Heart left ventricle (tissue), 16 donors: ENCODE data around the gene TRIM7. TPM values are rescaled to one million over a fixed set of nuclear protein-coding genes. Genes with fewer than 3 reads are reported as not detected.

Experiments
- ATAC-seq, 4 donors: fragments of 200-7000 bp; cut with Tn5 transposase; one replicate each; pipeline ENCODE4 v1.9.1; 2020 to 2022; ENCODE audit warnings: moderate library complexity in 4 of 4, mild to moderate bottlenecking in 3 of 4, moderate number of reproducible peaks in 1 of 4
- DNase-seq, 5 donors: peaks; one replicate each; pipeline ENCODE4 v3.0.0-alpha.2; 2020
- H3K27ac ChIP-seq, 12 donors: fragments of 200-600 bp; sonication (generic) in 4 of 12; one replicate each; pipeline versions ENCODE4 v1.5.0 to v1.8.0; 2016 to 2022; ENCODE audit warnings: mild to moderate bottlenecking in 2 of 12
- H3K27me3 ChIP-seq, 9 donors: fragments of 200-600 bp; sonication (generic) in 2 of 9; one replicate each; pipeline versions ENCODE4 v1.5.1 to v1.8.0; 2016 to 2022; ENCODE audit warnings: mild to moderate bottlenecking in 3 of 9
- H3K36me3 ChIP-seq, 9 donors: fragments of 200-600 bp; sonication (generic) in 2 of 9; one replicate each; pipeline versions ENCODE4 v1.5.0 to v1.8.0; 2018 to 2022; ENCODE audit warnings: mild to moderate bottlenecking in 2 of 9
- H3K4me1 ChIP-seq, 12 donors: fragments of 200-600 bp; sonication (generic) in 4 of 12; one replicate each; pipeline versions ENCODE4 v1.5.0 to v1.8.0; 2016 to 2022; ENCODE audit warnings: mild to moderate bottlenecking in 3 of 12
- H3K4me3 ChIP-seq, 12 donors: fragments of 200-600 bp; sonication (generic) in 4 of 12; one replicate each; pipeline versions ENCODE4 v1.5.0 to v1.8.0; 2017 to 2022; ENCODE audit warnings: mild to moderate bottlenecking in 9 of 12, moderate library complexity in 4 of 12
- H3K9me3 ChIP-seq, 12 donors: fragments of 200-600 bp; sonication (generic) in 4 of 12; one replicate each; pipeline versions ENCODE4 v1.5.0 to v1.8.0; 2016 to 2022; ENCODE audit warnings: mild to moderate bottlenecking in 1 of 12
- POLR2A ChIP-seq, 2 donors: fragments of 450-650 bp; IDR thresholded peaks; one replicate each; pipeline ENCODE4 v1.6.1; 2017; ENCODE audit warnings: antibody characterized with exemption in 2 of 2, mild to moderate bottlenecking in 2 of 2, moderate library complexity in 2 of 2
- WGBS, 4 donors: extraction: QIAGEN DNeasy Blood & Tissue Kit in 2 of 4; methylation state at CpG; one replicate each; pipeline versions ENCODE4 v1.1.5 to v1.1.7; 2013 to 2018; 5-methylcytosine and 5-hydroxymethylcytosine counted together
- intact Hi-C, 10 donors: fragments of 100-400 bp; cut with DNase I; formaldehyde crosslinking; loops; one replicate each; pipeline versions ENCODE4 v1.11.1 to v1.14.2; 2022
- polyA plus RNA-seq, 2 donors: library from polyadenylated mRNA; stranded (reverse); fragments of 200-250 nt; gene quantifications; one replicate each; pipeline ENCODE4 v1.2.3, GENCODE V29; 2013
- total RNA-seq, 9 donors: library from RNA; depleted of rRNA in 2 of 9; stranded (reverse); fragments of >200 nt in 2 of 9; fragmentation: NEBNext Ultra II Directional in 3 of 9; extraction: Animal tissue kit (Norgen Biotek cat#: 25700) in 3 of 9; gene quantifications; one replicate each; pipeline versions ENCODE4 v1.1.0 to v1.2.4, GENCODE V29; 2016 to 2023
- TF ChIP-seq, protein P1 (sequence below), 12 donors: fragments of 200-600 bp; sonication (generic) in 4 of 12; IDR thresholded peaks; one replicate each; pipeline versions ENCODE4 v1.5.0 to v1.8.0; 2018 to 2022; ENCODE audit warnings: antibody characterized with exemption in 12 of 12, mild to moderate bottlenecking in 5 of 12
- donor health status: ischemic (EF 13 %, LVEDD 7.1; RV severe dilation, severe dysfunction).
- donor health status: healthy with polysubstance abuse.
- donor health status: DM: no; HTN: yes; CAD: no.
- donor health status: DM: no; HTN: no; CAD: no.
- donor health status: ischemic (EF 25% LVEDD 6.9; RV normal size, moderate dysfunction).
- donor health status: ischemic (EF 25% LVEDD 5.7; RV mildly dilated, moderate dysfunction).
- donor health status: healthy.
- donor health status: DM: yes; HTN: yes; CAD: no.
- donor health status: ischemic (EF 35%, LVEDD 5.7; RV mildly dilated, moderate dysfunction).
- donor health status: nonischemic (EF 11% LVEDD 7.7; RV severe dilation, severe dysfunction).
- donor health status: DM: yes; HTN: yes; CAD: no.
- donor health status: PGD.
- donor health status: ischemic (EF 29% LVEDD 5.4; RV normal size, mild dysfunction).
- donor health status: nonischemic (EF 23%, LVEDD 6.1; RV moderate dilation, normal function).

Gene TRIM7
- total and polyA plus RNA-seq, 11 donors = 3.6 to 11.0 (median 6.7) TPM

- ATAC-seq (peak; percentile 72 to 94 (median 92)), DNase-seq (peak; percentile 79 to 91 (median 81))
- intact Hi-C loops = loop anchor here (2.0 to 10.0 kb wide), 7 partner anchors 105 to 377 kb away; partner anchors contain the start of gene ZFP62 (in 4 of the 10)
- Histone ChIP-seq H3K27ac (peak overlapping the region in 5 of 12 donors; percentile 11 to 81 (median 70)), H3K36me3 (no peaks in the 10 kb centered on the region), H3K9me3 (no peaks in the 10 kb centered on the region), H3K27me3 (peaks cover 0 to 15% (median 10%) of the 10 kb centered on the region in 9 donors), H3K4me1 (peaks cover 0 to 14% (median 2%) of the 10 kb centered on the region in 12 donors), H3K4me3 (peak overlapping the region in 1 of 12 donors; percentile 53)
- TF ChIP-seq POLR2A (IDR thresholded peaks at IDR 0.05) = no peak
- TF ChIP-seq, protein P1, sequence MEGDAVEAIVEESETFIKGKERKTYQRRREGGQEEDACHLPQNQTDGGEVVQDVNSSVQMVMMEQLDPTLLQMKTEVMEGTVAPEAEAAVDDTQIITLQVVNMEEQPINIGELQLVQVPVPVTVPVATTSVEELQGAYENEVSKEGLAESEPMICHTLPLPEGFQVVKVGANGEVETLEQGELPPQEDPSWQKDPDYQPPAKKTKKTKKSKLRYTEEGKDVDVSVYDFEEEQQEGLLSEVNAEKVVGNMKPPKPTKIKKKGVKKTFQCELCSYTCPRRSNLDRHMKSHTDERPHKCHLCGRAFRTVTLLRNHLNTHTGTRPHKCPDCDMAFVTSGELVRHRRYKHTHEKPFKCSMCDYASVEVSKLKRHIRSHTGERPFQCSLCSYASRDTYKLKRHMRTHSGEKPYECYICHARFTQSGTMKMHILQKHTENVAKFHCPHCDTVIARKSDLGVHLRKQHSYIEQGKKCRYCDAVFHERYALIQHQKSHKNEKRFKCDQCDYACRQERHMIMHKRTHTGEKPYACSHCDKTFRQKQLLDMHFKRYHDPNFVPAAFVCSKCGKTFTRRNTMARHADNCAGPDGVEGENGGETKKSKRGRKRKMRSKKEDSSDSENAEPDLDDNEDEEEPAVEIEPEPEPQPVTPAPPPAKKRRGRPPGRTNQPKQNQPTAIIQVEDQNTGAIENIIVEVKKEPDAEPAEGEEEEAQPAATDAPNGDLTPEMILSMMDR (IDR thresholded peaks at IDR 0.05) = peak; percentile 83 to 91 (median 85)
- WGBS, 4 donors = 55 to 58% (median 56%) methylated on average over 20 of the region's 20 CpGs
Measured at GRCh38 chr5:181159286-181160151, 45.5 kb downstream of the TRIM7 start.

- Histone ChIP-seq H3K4me1 (peaks cover 0 to 14% (median 2%) of the 10 kb centered on the region in 12 donors), H3K27ac (no peak overlapping the region), H3K9me3 (no peaks in the 10 kb centered on the region), H3K27me3 (peaks cover 0 to 14% (median 6%) of the 10 kb centered on the region in 9 donors), H3K36me3 (no peaks in the 10 kb centered on the region), H3K4me3 (no peak overlapping the region)
- TF ChIP-seq POLR2A (IDR thresholded peaks at IDR 0.05) = no peak
- TF ChIP-seq, protein P1 (IDR thresholded peaks at IDR 0.05) = no peak
- intact Hi-C loops = loop anchor here in 9 of 10 donors (2.0 to 10.0 kb wide), 7 partner anchors 104 to 377 kb away; partner anchors contain the start of gene ZFP62 (in 4 of the 9)
- ATAC-seq = no peak
- WGBS, 4 donors = 82 to 95% (median 88%) methylated on average over 3 of the region's 3 CpGs
- no peak for DNase-seq
Measured at GRCh38 chr5:181158869-181159268, 46.1 kb downstream of the TRIM7 start.

- 49 to 66% (median 59%) methylated on average over 3 of the region's 3 CpGs for WGBS, 4 donors
- intact Hi-C loops = loop anchor here in 9 of 10 donors (5.0 to 10.0 kb wide), 6 partner anchors 102 to 374 kb away; partner anchors contain the start of gene ZFP62 (in 4 of the 9)
Measured at GRCh38 chr5:181156758-181157157, 48.2 kb downstream of the TRIM7 start.

More at GRCh38 chr5:181156758-181157157, 48.2 kb downstream of the TRIM7 start:
- Histone ChIP-seq H3K4me3 (no peak overlapping the region), H3K9me3 (no peaks in the 10 kb centered on the region), H3K27me3 (peaks cover 0 to 11% (median 0%) of the 10 kb centered on the region in 9 donors), H3K27ac (no peak overlapping the region), H3K4me1 (peaks cover 0 to 13% (median 2%) of the 10 kb centered on the region in 12 donors), H3K36me3 (no peaks in the 10 kb centered on the region)
- DNase-seq = no peak
- ATAC-seq = no peak
- TF ChIP-seq, protein P1 (IDR thresholded peaks at IDR 0.05) = no peak
- no peak for TF ChIP-seq POLR2A (IDR thresholded peaks at IDR 0.05)
